HUES48 (cell line): ENCODE results near the gene COL6A1.

Experiments
- H3K27ac ChIP-seq: one replicate; pipeline ENCODE4 v1.7.0; 2013; ENCODE audit warnings: low read depth, low read length, inconsistent platforms
- H3K27me3 ChIP-seq: 2 replicates; pipeline ENCODE4 v1.6.1; 2013; ENCODE audit warnings: mild to moderate bottlenecking, low read length; ENCODE audit not compliant: control insufficient read depth, insufficient read depth
- H3K36me3 ChIP-seq: 2 replicates; pipeline ENCODE4 v1.6.1; 2013; ENCODE audit warnings: low read length; ENCODE audit not compliant: control insufficient read depth, insufficient read depth
- H3K4me1 ChIP-seq: 2 replicates; pipeline ENCODE4 v1.6.1; 2013; ENCODE audit warnings: mild to moderate bottlenecking, low read length; ENCODE audit not compliant: control insufficient read depth, insufficient read depth
- H3K4me3 ChIP-seq: 2 replicates; pipeline ENCODE4 v1.5.1; 2013; ENCODE audit warnings: mild to moderate bottlenecking, low read depth, low read length
- H3K9ac ChIP-seq: 2 replicates; pipeline ENCODE4 v1.6.1; 2013; ENCODE audit warnings: mild to moderate bottlenecking, low read depth, low read length, moderate library complexity
- H3K9me3 ChIP-seq: 2 replicates; pipeline ENCODE4 v1.6.1; 2013; ENCODE audit warnings: low read length; ENCODE audit not compliant: control insufficient read depth, insufficient read depth

COL6A1 gene

GRCh38 chr21:45940621-45941337 lies 40.8 kb upstream of the COL6A1 start:
- Histone ChIP-seq H3K27ac (no peak overlapping the region), H3K9me3 (peaks cover 14% of the 10 kb centered on the region), H3K4me1 (no peaks in the 10 kb centered on the region), H3K36me3 (no peaks in the 10 kb centered on the region), H3K9ac (no peak overlapping the region), H3K4me3 (no peak overlapping the region), H3K27me3 (no peaks in the 10 kb centered on the region)

GRCh38 chr21:45941338-45941710 lies 40.2 kb upstream of the COL6A1 start:
- no peaks in the 10 kb centered on the region for H3K27me3 ChIP-seq
- no peaks in the 10 kb centered on the region for H3K4me1 ChIP-seq
- no peaks in the 10 kb centered on the region for H3K36me3 ChIP-seq
- no peak overlapping the region for H3K27ac ChIP-seq
- peaks cover 10% of the 10 kb centered on the region; the same call in 1 of the 2 replicates for H3K9me3 ChIP-seq
- no peak overlapping the region for H3K9ac ChIP-seq
- no peak overlapping the region for H3K4me3 ChIP-seq

GRCh38 chr21:45941717-45942546 lies 39.6 kb upstream of the COL6A1 start:
- H3K4me1 ChIP-seq = no peaks in the 10 kb centered on the region
- H3K4me3 ChIP-seq = no peak overlapping the region
- no peak overlapping the region for H3K9ac ChIP-seq
- no peaks in the 10 kb centered on the region for H3K27me3 ChIP-seq
- 0 out of 2 replicates have a peak, but pooled peaks cover 4% of the 10 kb centered on the region for H3K9me3 ChIP-seq
- H3K27ac ChIP-seq = no peak overlapping the region
- no peaks in the 10 kb centered on the region for H3K36me3 ChIP-seq

GRCh38 chr21:45942755-45943629 lies 38.6 kb upstream of the COL6A1 start:
- no peaks in the 10 kb centered on the region for H3K4me1 ChIP-seq
- no peak overlapping the region for H3K4me3 ChIP-seq
- H3K27ac ChIP-seq = no peak overlapping the region
- no peaks in the 10 kb centered on the region for H3K9me3 ChIP-seq
- H3K27me3 ChIP-seq = no peaks in the 10 kb centered on the region
- H3K9ac ChIP-seq = no peak overlapping the region
- H3K36me3 ChIP-seq = no peaks in the 10 kb centered on the region

- H3K27ac ChIP-seq = no peak overlapping the region
- no peaks in the 10 kb centered on the region for H3K36me3 ChIP-seq
- no peaks in the 10 kb centered on the region for H3K27me3 ChIP-seq
- H3K4me1 ChIP-seq = no peaks in the 10 kb centered on the region
- H3K9ac ChIP-seq = no peak overlapping the region
- no peak overlapping the region for H3K4me3 ChIP-seq
- no peaks in the 10 kb centered on the region for H3K9me3 ChIP-seq
Observed at GRCh38 chr21:45943630-45944540, 37.7 kb upstream of the COL6A1 start.

GRCh38 chr21:45944601-45945000 lies 37.0 kb upstream of the COL6A1 start:
- Histone ChIP-seq H3K27me3 (no peaks in the 10 kb centered on the region), H3K4me1 (no peaks in the 10 kb centered on the region), H3K9me3 (no peaks in the 10 kb centered on the region), H3K9ac (no peak overlapping the region), H3K27ac (no peak overlapping the region), H3K4me3 (no peak overlapping the region), H3K36me3 (no peaks in the 10 kb centered on the region)

GRCh38 chr21:45945066-45945867 lies 36.3 kb upstream of the COL6A1 start:
- H3K27me3 ChIP-seq = no peaks in the 10 kb centered on the region

GRCh38 chr21:45945868-45946210 lies 35.7 kb upstream of the COL6A1 start:
- Histone ChIP-seq H3K9ac (no peak overlapping the region), H3K36me3 (no peaks in the 10 kb centered on the region), H3K4me1 (no peaks in the 10 kb centered on the region), H3K4me3 (no peak overlapping the region), H3K27me3 (no peaks in the 10 kb centered on the region), H3K9me3 (no peaks in the 10 kb centered on the region), H3K27ac (no peak overlapping the region)

More at GRCh38 chr21:45945066-45945867, 36.3 kb upstream of the COL6A1 start:
- H3K9ac ChIP-seq = no peak overlapping the region
- H3K4me1 ChIP-seq = no peaks in the 10 kb centered on the region
- no peaks in the 10 kb centered on the region for H3K9me3 ChIP-seq
- H3K4me3 ChIP-seq = no peak overlapping the region
- H3K36me3 ChIP-seq = no peaks in the 10 kb centered on the region
- H3K27ac ChIP-seq = no peak overlapping the region

GRCh38 chr21:45947296-45947695 lies 34.3 kb upstream of the COL6A1 start:
- Histone ChIP-seq H3K9me3 (no peaks in the 10 kb centered on the region), H3K27ac (no peak overlapping the region), H3K27me3 (no peaks in the 10 kb centered on the region), H3K9ac (no peak overlapping the region), H3K4me1 (no peaks in the 10 kb centered on the region), H3K36me3 (no peaks in the 10 kb centered on the region), H3K4me3 (no peak overlapping the region)
